ENCODE measurements around the gene RSPH1. TPM values are rescaled to one million over a fixed set of nuclear protein-coding genes. Genes with fewer than 3 reads are reported as not detected.

Gene RSPH1
- total RNA-seq: not detected in 2 replicates

GRCh38 chr21:42496120-42496838, at the start of gene RSPH1:
TSS of gene RSPH1 (minus strand) at chr21:42496224. CDS start at chr21:42496186, 38 bp downstream.

GRCh38 chr21:42513151-42513984, 17.3 kb upstream of the RSPH1 start, which contains the start of gene SLC37A1:
TSS of gene SLC37A1 (plus strand) at chr21:42513852. CDS start at chr21:42518455, 4,603 bp downstream.

Other genes with a start within 250 kb of the RSPH1 start
- gene TFF3, start 180.8 kb downstream of the RSPH1 start, total RNA-seq: 4.5 and 107 TPM in 2 replicates
- not detected in 2 replicates for gene TFF2, start 145.2 kb downstream of the RSPH1 start, total RNA-seq
- gene TFF1, start 129.7 kb downstream of the RSPH1 start, total RNA-seq: not detected in 2 replicates
- gene TMPRSS3, start 100.2 kb downstream of the RSPH1 start, total RNA-seq: not detected in 2 replicates
- not detected in 2 replicates for gene UBASH3A, start 92.3 kb downstream of the RSPH1 start, total RNA-seq
- gene SLC37A1, start 17.6 kb upstream of the RSPH1 start, total RNA-seq: 5.5 and 16.9 TPM in 2 replicates
- gene PDE9A, start 157.4 kb upstream of the RSPH1 start, total RNA-seq: 0.16 and 4.7 TPM in 2 replicates